Gastrocnemius medialis (tissue), 4 donors: ENCODE measurements around the gene GIT2.

Source experiments
- POLR2A ChIP-seq, 2 donors: fragments of 450-650 bp; IDR thresholded peaks; one replicate each; pipeline ENCODE4 v1.6.1; 2017; ENCODE audit warnings: antibody characterized with exemption in 2 of 2, mild to moderate bottlenecking in 2 of 2, moderate library complexity in 2 of 2
- TF ChIP-seq, protein P1 (sequence below), 5 experiments: fragments of 450-650 bp in 3 of 5; fragments of 200-600 bp in 2 of 5; sonication (generic) in 2 of 5; IDR thresholded peaks in 4 of 5; conservative IDR thresholded peaks in 1 of 5; 1 replicate in 4 of 5; 2 replicates in 1 of 5; pipeline ENCODE4 v1.5.1; 2016 to 2019; ENCODE audit warnings: antibody characterized with exemption in 5 of 5, mild to moderate bottlenecking in 3 of 5, moderate library complexity in 3 of 5

DNA sequence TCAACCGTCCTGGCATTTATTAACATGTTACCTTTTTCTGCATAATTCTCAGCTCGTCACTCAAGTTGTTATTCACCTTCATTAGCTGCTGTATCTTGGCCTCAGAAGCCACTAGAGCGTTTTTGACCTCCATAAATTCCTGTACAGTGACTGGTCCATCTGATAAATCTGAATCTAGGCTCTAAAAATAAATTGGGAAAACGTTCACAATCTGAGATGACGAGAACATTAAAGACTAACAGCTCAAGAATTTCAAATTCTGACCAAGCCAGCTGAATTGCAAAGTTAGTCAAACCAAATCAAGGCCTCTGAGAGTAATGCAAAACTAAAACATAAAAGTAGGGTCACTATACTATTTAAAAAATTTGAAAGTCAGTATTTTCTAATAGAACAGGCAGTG lies 45.0 kb downstream of the GIT2 start:
- TF ChIP-seq, protein P1, sequence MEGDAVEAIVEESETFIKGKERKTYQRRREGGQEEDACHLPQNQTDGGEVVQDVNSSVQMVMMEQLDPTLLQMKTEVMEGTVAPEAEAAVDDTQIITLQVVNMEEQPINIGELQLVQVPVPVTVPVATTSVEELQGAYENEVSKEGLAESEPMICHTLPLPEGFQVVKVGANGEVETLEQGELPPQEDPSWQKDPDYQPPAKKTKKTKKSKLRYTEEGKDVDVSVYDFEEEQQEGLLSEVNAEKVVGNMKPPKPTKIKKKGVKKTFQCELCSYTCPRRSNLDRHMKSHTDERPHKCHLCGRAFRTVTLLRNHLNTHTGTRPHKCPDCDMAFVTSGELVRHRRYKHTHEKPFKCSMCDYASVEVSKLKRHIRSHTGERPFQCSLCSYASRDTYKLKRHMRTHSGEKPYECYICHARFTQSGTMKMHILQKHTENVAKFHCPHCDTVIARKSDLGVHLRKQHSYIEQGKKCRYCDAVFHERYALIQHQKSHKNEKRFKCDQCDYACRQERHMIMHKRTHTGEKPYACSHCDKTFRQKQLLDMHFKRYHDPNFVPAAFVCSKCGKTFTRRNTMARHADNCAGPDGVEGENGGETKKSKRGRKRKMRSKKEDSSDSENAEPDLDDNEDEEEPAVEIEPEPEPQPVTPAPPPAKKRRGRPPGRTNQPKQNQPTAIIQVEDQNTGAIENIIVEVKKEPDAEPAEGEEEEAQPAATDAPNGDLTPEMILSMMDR (IDR thresholded peaks at IDR 0.05 in 4 of 5, conservative IDR thresholded peaks at IDR 0.05 in 1 of 5): no peak
- no peak for TF ChIP-seq POLR2A (IDR thresholded peaks at IDR 0.05)
